Loucy (cell line): Measurements from ENCODE around the gene TRERF1.

Experiments
- CTCF ChIP-seq: fragments of 200-600 bp; sonication (generic); conservative IDR thresholded peaks from 2 replicates; pipeline ENCODE4 v1.5.1; 2014; ENCODE audit warnings: mild to moderate bottlenecking, antibody characterized with exemption, low read length
- EZH2phosphoT487 ChIP-seq: fragments of 200-600 bp; IDR thresholded peaks from 2 replicates; pipeline ENCODE4 v1.6.1; 2018; ENCODE audit warnings: antibody characterized with exemption, mild to moderate bottlenecking, moderate library complexity, borderline replicate concordance

GRCh38 chr6:42225029-42225339, 226.7 kb downstream of the TRERF1 start:
- no peak for TF ChIP-seq CTCF
- TF ChIP-seq EZH2phosphoT487, result no peak
